GM21619 (cell line): ENCODE results near the gene FNDC10.

Source experiments
- ATAC-seq: cut with Tn5 transposase; IDR thresholded peaks from one replicate; pipeline ENCODE4 v1.9.1; 2021; ENCODE audit not compliant: unreplicated experiment

The FNDC10 gene

DNA sequence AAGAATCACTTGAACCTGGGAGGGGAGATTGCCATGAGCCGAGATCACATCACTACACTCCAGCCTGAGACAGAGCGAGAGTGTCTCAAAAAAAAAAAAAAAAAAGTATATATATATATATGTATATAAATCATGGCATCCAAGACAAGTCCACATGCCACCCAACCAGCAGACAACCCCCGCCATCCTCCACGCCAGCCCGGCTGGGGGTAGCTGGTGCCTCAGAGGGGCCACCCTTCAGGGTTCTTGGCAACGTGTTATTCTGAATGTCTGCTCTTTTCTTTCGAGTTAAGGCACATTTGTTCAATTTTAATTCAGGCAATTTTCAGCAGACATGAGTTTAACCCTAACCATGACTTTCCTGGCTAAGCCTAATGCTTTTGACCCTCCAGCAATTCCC is 49.8 kb downstream of the FNDC10 start:
- ATAC-seq: no peak

DNA sequence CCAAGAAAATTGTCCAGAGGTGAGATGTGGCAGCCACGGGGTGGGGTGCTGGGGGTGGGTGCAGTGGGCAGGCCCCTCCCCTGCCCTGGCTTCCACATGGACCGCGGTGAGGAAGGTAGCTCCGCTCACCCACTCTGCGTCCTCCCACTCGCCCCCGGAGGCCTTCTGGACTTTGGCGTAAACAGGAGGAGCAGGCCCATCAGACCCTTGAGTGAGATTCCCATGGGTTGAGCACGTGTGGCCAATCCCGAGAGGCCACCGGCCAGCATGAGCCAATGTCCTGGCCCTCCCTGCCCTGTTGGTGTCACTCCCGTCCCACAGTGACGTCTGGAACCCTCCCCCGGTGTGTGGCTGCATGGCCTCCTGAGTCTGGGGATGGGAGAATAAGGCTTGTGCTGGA is 51.3 kb downstream of the FNDC10 start:
- no peak for ATAC-seq
